ENCODE data around the gene SOCS2.
"Not testable (repeated sequence)": the region's sequence is repeated elsewhere in the genome, so short reads cannot be mapped to it uniquely, and the experiment has no call there.

Gene SOCS2

GRCh38 chr12:93612776-93613175 lies 40.3 kb downstream of the SOCS2 start:
- TF ChIP-seq CTCF (conservative IDR thresholded peaks at IDR 0.05) = no peak
- H3K27ac ChIP-seq = no peak overlapping the region

- no peak overlapping the region for H3K27ac ChIP-seq
These were observed 42.6 kb downstream of the SOCS2 start for GRCh38 chr12:93614917-93615596.

GRCh38 chr12:93616584-93617101 lies 44.2 kb downstream of the SOCS2 start:
- H3K27ac ChIP-seq = no peak overlapping the region
- TF ChIP-seq CTCF (conservative IDR thresholded peaks at IDR 0.05) = no peak

More at GRCh38 chr12:93614917-93615596, 42.6 kb downstream of the SOCS2 start:
- TF ChIP-seq CTCF (conservative IDR thresholded peaks at IDR 0.05) = no peak

GRCh38 chr12:93618891-93619410 lies 46.5 kb downstream of the SOCS2 start:
- H3K27ac ChIP-seq = no peak overlapping the region
- TF ChIP-seq CTCF (conservative IDR thresholded peaks at IDR 0.05) = no peak

GRCh38 chr12:93621986-93622385 lies 49.5 kb downstream of the SOCS2 start:
- no peak overlapping the region for H3K27ac ChIP-seq
- no peak for TF ChIP-seq CTCF (conservative IDR thresholded peaks at IDR 0.05)

GRCh38 chr12:93622485-93622884 lies 50.0 kb downstream of the SOCS2 start:
- no peak overlapping the region for H3K27ac ChIP-seq
- no peak for TF ChIP-seq CTCF (conservative IDR thresholded peaks at IDR 0.05)

GRCh38 chr12:93624595-93625294 lies 52.3 kb downstream of the SOCS2 start:
- no peak for TF ChIP-seq CTCF (conservative IDR thresholded peaks at IDR 0.05)
- no peak overlapping the region for H3K27ac ChIP-seq

GRCh38 chr12:93625295-93625645 lies 52.8 kb downstream of the SOCS2 start:
- not testable (repeated sequence) for H3K27ac ChIP-seq
